MM.1S (cell line): ENCODE measurements around the gene IKZF4.
A peak's percentile ranks its signal among the peaks of the same experiment; 100 is the strongest.
"Not testable (repeated sequence)": the region's sequence is repeated elsewhere in the genome, so short reads cannot be mapped to it uniquely, and the experiment has no call there.

Source experiments
- DNase-seq: peaks from one replicate; pipeline ENCODE4 v3.0.0-alpha.2; 2015
- H2AFZ ChIP-seq: fragments of 300-600 bp; sonication (generic); 2 replicates; pipeline ENCODE4 v1.6.0; 2016; ENCODE audit warnings: antibody characterized with exemption, low read length
- H3F3A ChIP-seq: fragments of 300-600 bp; sonication (generic); 2 replicates; pipeline ENCODE4 v1.6.1; 2016; ENCODE audit warnings: mild to moderate bottlenecking, antibody characterized with exemption, low read length, moderate library complexity, mixed read lengths; ENCODE audit not compliant: insufficient read depth
- H3K27ac ChIP-seq: fragments of 300-600 bp; sonication (generic); 2 replicates; pipeline ENCODE4 v1.5.1; 2016; ENCODE audit warnings: mild to moderate bottlenecking, low read length
- H3K27me3 ChIP-seq: fragments of 300-600 bp; sonication (generic); replicated peaks from 2 replicates; pipeline ENCODE4 v1.6.0; 2016; ENCODE audit warnings: low read length; ENCODE audit not compliant: insufficient read depth
- H3K36me3 ChIP-seq: fragments of 300-600 bp; sonication (generic); replicated peaks from 2 replicates; pipeline ENCODE4 v1.6.1; 2016; ENCODE audit warnings: mild to moderate bottlenecking, low read length, mixed read lengths; ENCODE audit not compliant: insufficient read depth
- H3K4me1 ChIP-seq: fragments of 300-600 bp; sonication (generic); 2 replicates; pipeline ENCODE4 v1.6.1; 2016; ENCODE audit warnings: low read length, mixed read lengths
- H3K4me2 ChIP-seq: fragments of 300-600 bp; sonication (generic); 2 replicates; pipeline ENCODE4 v1.6.0; 2016; ENCODE audit warnings: low read depth, low read length
- H3K4me3 ChIP-seq: fragments of 300-600 bp; sonication (generic); 2 replicates; pipeline ENCODE4 v1.5.1; 2016; ENCODE audit warnings: low read length, mixed read lengths
- H3K79me2 ChIP-seq: fragments of 300-600 bp; sonication (generic); 2 replicates; pipeline ENCODE4 v1.6.1; 2016; ENCODE audit warnings: mixed run types, low read length, mixed read lengths
- H3K9ac ChIP-seq: fragments of 300-600 bp; sonication (generic); 2 replicates; pipeline ENCODE4 v1.6.1; 2016; ENCODE audit warnings: low read length, mixed read lengths
- H3K9me2 ChIP-seq: fragments of 300-600 bp; sonication (generic); replicated peaks from 2 replicates; pipeline ENCODE4 v1.6.1; 2016; ENCODE audit warnings: mild to moderate bottlenecking, low read length, mixed read lengths; ENCODE audit not compliant: insufficient read depth
- H3K9me3 ChIP-seq: fragments of 300-600 bp; sonication (generic); replicated peaks from 2 replicates; pipeline ENCODE4 v1.6.1; 2016; ENCODE audit warnings: mild to moderate bottlenecking, low read length, mixed read lengths; ENCODE audit not compliant: insufficient read depth
- H4K20me1 ChIP-seq: fragments of 300-600 bp; sonication (generic); 2 replicates; pipeline ENCODE4 v1.6.1; 2016; ENCODE audit warnings: mild to moderate bottlenecking, low read length, moderate library complexity, mixed read lengths; ENCODE audit not compliant: insufficient read depth
- CTCF ChIP-seq: fragments of 300-600 bp; sonication (generic); IDR thresholded peaks from 2 replicates; pipeline ENCODE4 v1.5.1; 2016; ENCODE audit warnings: antibody characterized with exemption, low read length, mixed read lengths
- EZH2 ChIP-seq: fragments of 300-600 bp; sonication (generic); optimal IDR thresholded peaks from 2 replicates; pipeline ENCODE3; 2017; ENCODE audit warnings: low read depth, mild to moderate bottlenecking, antibody characterized with exemption, low read length, mixed read lengths
- EZH2phosphoT487 ChIP-seq: fragments of 300-600 bp; sonication (generic); IDR thresholded peaks from 2 replicates; pipeline ENCODE4 v1.6.1; 2018; ENCODE audit warnings: antibody characterized with exemption, low read length

The IKZF4 gene

GRCh38 chr12:56041552-56042429 is 20.9 kb downstream of the IKZF4 start, which contains the start of gene RPS26:
Gene RPS26 (plus strand): TSS chr12:56041918. CDS start chr12:56042167, 249 bp downstream.
- Histone ChIP-seq H3K79me2 (peaks cover 20% of the 10 kb centered on the region), H3K4me1 (peaks cover 3% of the 10 kb centered on the region; the same call in 1 of the 2 replicates), H3K4me3 (peak within 1 kb of the TSS; percentile 100), H3K9ac (peak within 1 kb of the TSS; percentile 97), H4K20me1 (no peaks in the 10 kb centered on the region), H3F3A (peaks cover 35% of the 10 kb centered on the region), H3K27ac (peak within 1 kb of the TSS; percentile 75), H3K36me3 (peaks cover 4% of the 10 kb centered on the region; the same call in 1 of the 2 replicates), H3K9me3 (no peaks in the 10 kb centered on the region), H2AFZ (peak within 1 kb of the TSS; percentile 97), H3K27me3 (no peaks in the 10 kb centered on the region), H3K9me2 (no peaks in the 10 kb centered on the region), H3K4me2 (peak within 1 kb of the TSS; percentile 90)
- peak; percentile 100 for DNase-seq
- TF ChIP-seq CTCF (peak; percentile 48), EZH2 (no peak)

GRCh38 chr12:56042430-56042813 is 21.6 kb downstream of the IKZF4 start:
- not testable (repeated sequence) for H3K27me3 ChIP-seq, H4K20me1 ChIP-seq, H2AFZ ChIP-seq, H3K4me1 ChIP-seq, DNase-seq, H3K9me2 ChIP-seq, H3K36me3 ChIP-seq, H3K9me3 ChIP-seq
- Histone ChIP-seq H3K79me2 (peaks cover 20% of the 10 kb centered on the region), H3F3A (peaks cover 37% of the 10 kb centered on the region), H3K27ac (peak overlapping the region; percentile 75; the same call in 1 of the 2 replicates), H3K4me3 (peak overlapping the region; percentile 100), H3K9ac (peak overlapping the region; percentile 97), H3K4me2 (peak overlapping the region; percentile 90)

GRCh38 chr12:56042843-56043242 is 22.0 kb downstream of the IKZF4 start:
- H3K27me3 ChIP-seq = no peaks in the 10 kb centered on the region
- peaks cover 4% of the 10 kb centered on the region; the same call in 1 of the 2 replicates for H3K36me3 ChIP-seq
- peak overlapping the region; percentile 90 for H3K4me2 ChIP-seq
- H3K9me2 ChIP-seq = no peaks in the 10 kb centered on the region
- no peaks in the 10 kb centered on the region for H4K20me1 ChIP-seq
- peaks cover 3% of the 10 kb centered on the region; the same call in 1 of the 2 replicates for H3K4me1 ChIP-seq
- H3K9me3 ChIP-seq = no peaks in the 10 kb centered on the region
- peak overlapping the region; percentile 97 for H3K9ac ChIP-seq
- H3K79me2 ChIP-seq = peaks cover 20% of the 10 kb centered on the region
- H3K27ac ChIP-seq = no peak overlapping the region
- H2AFZ ChIP-seq = no peak overlapping the region
- peak overlapping the region; percentile 100 for H3K4me3 ChIP-seq
- TF ChIP-seq EZH2 = no peak
- no peak for DNase-seq
- peaks cover 37% of the 10 kb centered on the region for H3F3A ChIP-seq

- no peak overlapping the region for H3K9ac ChIP-seq
- DNase-seq = no peak
- no peak overlapping the region; the same call in 1 of the 2 replicates for H3K27ac ChIP-seq
Measured at GRCh38 chr12:56046027-56046780, 25.4 kb downstream of the IKZF4 start.

More at GRCh38 chr12:56046027-56046780, 25.4 kb downstream of the IKZF4 start:
- Histone ChIP-seq H3K4me1 (peaks cover 3% of the 10 kb centered on the region; the same call in 1 of the 2 replicates), H3K4me2 (no peak overlapping the region), H3K27me3 (no peaks in the 10 kb centered on the region), H3K36me3 (peaks cover 4% of the 10 kb centered on the region; the same call in 1 of the 2 replicates), H3K9me3 (no peaks in the 10 kb centered on the region), H3K4me3 (no peak overlapping the region), H2AFZ (no peak overlapping the region), H4K20me1 (no peaks in the 10 kb centered on the region), H3K79me2 (peaks cover 20% of the 10 kb centered on the region), H3K9me2 (no peaks in the 10 kb centered on the region), H3F3A (peaks cover 36% of the 10 kb centered on the region)
- TF ChIP-seq EZH2phosphoT487 (no peak), CTCF (no peak), EZH2 (no peak)
